Ascending aorta (tissue), 2 donors: Measurements from ENCODE around the gene ACTG1. TPM values are rescaled to one million over a fixed set of nuclear protein-coding genes. Genes with fewer than 3 reads are reported as not detected.
A peak's percentile ranks its signal among the peaks of the same experiment; 100 is the strongest.

Experiments
- DNase-seq, 2 donors: peaks; one replicate each; pipeline ENCODE4 v3.0.0-alpha.2; 2019; ENCODE audit warnings: low spot score in 2 of 2
- H3K27ac ChIP-seq, 2 donors: fragments of 200-600 bp; sonication (generic); one replicate each; pipeline ENCODE4 v1.5.1; 2016 to 2017; ENCODE audit warnings: mild to moderate bottlenecking in 1 of 2
- H3K27me3 ChIP-seq: fragments of 200-600 bp; sonication (generic); one replicate; pipeline ENCODE4 v1.5.1; 2017
- H3K36me3 ChIP-seq, 2 donors: fragments of 200-600 bp; sonication (generic); one replicate each; pipeline ENCODE4 v1.5.1; 2016
- H3K4me1 ChIP-seq, 2 donors: fragments of 200-600 bp; sonication (generic); one replicate each; pipeline ENCODE4 v1.5.1; 2016 to 2017; ENCODE audit warnings: mild to moderate bottlenecking in 1 of 2
- H3K4me3 ChIP-seq, 2 donors: fragments of 200-600 bp; sonication (generic); one replicate each; pipeline ENCODE4 v1.5.1; 2016 to 2017; ENCODE audit warnings: mild to moderate bottlenecking in 1 of 2
- H3K9me3 ChIP-seq, 2 donors: fragments of 200-600 bp; sonication (generic); one replicate each; pipeline ENCODE4 v1.5.1; 2016
- intact Hi-C: fragments of 100-400 bp; cut with DNase I; formaldehyde crosslinking; loops from one replicate; pipeline ENCODE4 v1.15.1; 2023
- total RNA-seq: library from RNA; depleted of rRNA; stranded (reverse); fragments of >200 nt; gene quantifications from one replicate; pipeline ENCODE4 v1.1.0, GENCODE V29; 2016
- TF ChIP-seq, protein P1 (sequence below), 3 experiments: fragments of 200-600 bp in 2 of 3; fragments of 450-650 bp in 1 of 3; sonication (generic) in 2 of 3; IDR thresholded peaks; one replicate each; pipeline ENCODE4 v1.5.1; 2016 to 2019; ENCODE audit warnings: antibody characterized with exemption in 3 of 3, mild to moderate bottlenecking in 1 of 3, moderate library complexity in 1 of 3

Gene ACTG1
- total RNA-seq, 1 donor from 2014 or later = 6,075 TPM

DNA sequence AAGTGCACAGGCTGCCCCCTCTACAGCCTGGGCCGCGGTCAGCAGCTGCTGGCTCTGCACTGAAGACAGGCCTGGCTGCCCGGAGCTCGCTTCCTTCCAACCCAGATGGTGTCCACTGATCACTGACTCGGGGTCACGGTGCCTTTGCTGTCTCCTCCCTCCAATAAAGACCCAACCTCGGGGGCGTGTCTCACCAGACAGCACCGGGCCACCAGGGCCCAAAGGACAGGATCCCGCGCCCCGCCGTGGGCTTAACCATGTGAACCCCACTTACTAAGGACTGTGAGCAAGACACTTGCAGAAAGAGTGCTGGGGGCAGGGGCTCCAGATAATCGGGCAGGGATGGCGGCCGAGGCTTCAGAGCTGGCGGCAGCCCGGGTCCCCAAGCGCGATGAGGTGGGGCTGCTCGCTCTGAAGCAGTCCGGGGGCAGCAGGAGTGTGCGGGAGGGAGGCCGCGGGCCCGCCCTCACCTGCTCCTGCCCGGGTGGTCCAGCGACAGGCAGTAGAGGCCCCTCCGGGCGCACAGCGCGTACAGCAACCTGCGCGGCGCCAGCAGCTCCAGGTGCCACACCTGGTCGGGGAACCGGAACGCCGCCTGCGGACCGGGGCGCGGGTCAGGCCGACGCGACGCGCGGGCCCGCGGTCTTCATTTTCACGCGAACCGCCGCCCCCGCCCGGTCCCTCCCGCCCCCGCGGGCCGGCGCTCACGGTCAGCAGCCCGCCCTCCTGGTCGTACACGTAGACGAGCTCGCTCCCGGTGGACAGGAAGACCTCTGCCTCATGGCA lies 39.1 kb upstream of the ACTG1 start:
- H3K36me3 ChIP-seq = peaks cover 18 to 35% of the 10 kb centered on the region in 2 donors
- intact Hi-C loops = loop anchor here (1.0 to 2.0 kb wide), 3 partner anchors 37 to 71 kb away; no protein-coding TSS in a partner anchor
- H3K4me1 ChIP-seq = peaks cover 17 to 31% of the 10 kb centered on the region in 2 donors
- peak overlapping the region; percentile 75 to 93 for H3K27ac ChIP-seq
- H3K27me3 ChIP-seq = no peaks in the 10 kb centered on the region
- TF ChIP-seq, protein P1, sequence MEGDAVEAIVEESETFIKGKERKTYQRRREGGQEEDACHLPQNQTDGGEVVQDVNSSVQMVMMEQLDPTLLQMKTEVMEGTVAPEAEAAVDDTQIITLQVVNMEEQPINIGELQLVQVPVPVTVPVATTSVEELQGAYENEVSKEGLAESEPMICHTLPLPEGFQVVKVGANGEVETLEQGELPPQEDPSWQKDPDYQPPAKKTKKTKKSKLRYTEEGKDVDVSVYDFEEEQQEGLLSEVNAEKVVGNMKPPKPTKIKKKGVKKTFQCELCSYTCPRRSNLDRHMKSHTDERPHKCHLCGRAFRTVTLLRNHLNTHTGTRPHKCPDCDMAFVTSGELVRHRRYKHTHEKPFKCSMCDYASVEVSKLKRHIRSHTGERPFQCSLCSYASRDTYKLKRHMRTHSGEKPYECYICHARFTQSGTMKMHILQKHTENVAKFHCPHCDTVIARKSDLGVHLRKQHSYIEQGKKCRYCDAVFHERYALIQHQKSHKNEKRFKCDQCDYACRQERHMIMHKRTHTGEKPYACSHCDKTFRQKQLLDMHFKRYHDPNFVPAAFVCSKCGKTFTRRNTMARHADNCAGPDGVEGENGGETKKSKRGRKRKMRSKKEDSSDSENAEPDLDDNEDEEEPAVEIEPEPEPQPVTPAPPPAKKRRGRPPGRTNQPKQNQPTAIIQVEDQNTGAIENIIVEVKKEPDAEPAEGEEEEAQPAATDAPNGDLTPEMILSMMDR (IDR thresholded peaks at IDR 0.05) = peak in 1 of 3 experiments; percentile 11
- no peaks in the 10 kb centered on the region for H3K9me3 ChIP-seq
- peak overlapping the region; percentile 81 to 83 for H3K4me3 ChIP-seq
- no peak for DNase-seq

DNA sequence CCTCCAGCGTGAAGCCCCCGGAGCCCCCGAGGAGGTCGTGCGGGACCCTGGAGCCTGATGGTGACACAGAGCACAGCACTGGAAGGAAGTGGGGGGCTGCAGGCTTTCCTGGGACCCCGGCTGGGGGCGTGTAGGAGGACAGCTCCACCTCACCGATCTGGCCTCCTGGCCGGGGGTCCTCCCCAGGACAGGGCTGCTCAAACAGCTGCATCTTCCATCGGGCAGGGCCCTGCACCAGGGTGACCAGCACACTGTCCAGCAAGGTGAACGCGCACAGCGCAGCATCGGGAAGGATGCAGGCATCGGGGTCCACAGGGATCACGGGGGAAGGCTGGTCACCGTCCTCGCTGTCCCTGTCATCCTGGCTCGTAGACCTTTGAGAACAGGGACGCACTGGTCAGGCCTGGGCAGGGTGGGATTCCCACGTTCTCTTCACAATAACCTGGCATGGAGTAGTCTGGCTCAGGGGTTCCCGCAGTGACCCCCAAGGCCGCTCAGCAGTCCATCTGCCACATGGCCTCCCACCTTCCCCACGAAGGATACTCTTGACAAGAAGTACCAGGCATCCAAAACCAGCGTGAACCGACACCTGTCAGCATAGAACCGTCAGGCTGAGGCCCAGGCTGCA lies 38.3 kb upstream of the ACTG1 start:
- Histone ChIP-seq H3K9me3 (no peaks in the 10 kb centered on the region), H3K4me1 (peaks cover 17 to 24% of the 10 kb centered on the region in 2 donors), H3K4me3 (peak overlapping the region; percentile 81 to 83), H3K27ac (peak overlapping the region; percentile 75 to 93), H3K36me3 (peaks cover 22 to 42% of the 10 kb centered on the region in 2 donors), H3K27me3 (no peaks in the 10 kb centered on the region)
- no peak for DNase-seq
- TF ChIP-seq, protein P1 (IDR thresholded peaks at IDR 0.05) = no peak
- intact Hi-C loops = no loop called here

DNA sequence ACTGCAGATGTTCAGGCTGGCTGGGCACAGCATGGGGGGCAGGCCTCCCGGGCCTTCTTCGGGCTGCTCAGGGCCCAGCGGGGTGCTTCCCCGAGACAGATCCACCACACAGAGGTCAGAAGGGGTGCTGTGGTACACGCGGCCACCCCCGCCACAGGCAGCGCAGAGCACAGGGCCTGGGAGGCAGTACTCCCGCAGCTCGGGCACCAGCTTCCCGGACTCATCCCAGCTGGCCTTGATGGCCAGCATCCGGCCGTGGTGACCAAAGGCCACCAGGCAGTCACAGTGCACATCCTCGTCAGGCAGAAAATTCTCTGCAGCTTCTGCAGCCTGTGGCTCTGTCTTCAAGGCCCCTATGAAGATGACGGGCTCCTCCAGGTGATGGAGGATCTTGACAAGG lies 37.7 kb upstream of the ACTG1 start:
- H3K36me3 ChIP-seq = peaks cover 26 to 48% of the 10 kb centered on the region in 2 donors
- intact Hi-C loops = no loop called here
- H3K27ac ChIP-seq = no peak overlapping the region
- DNase-seq = no peak
- TF ChIP-seq, protein P1 (IDR thresholded peaks at IDR 0.05) = no peak
- H3K4me3 ChIP-seq = no peak overlapping the region
- peaks cover 17 to 23% of the 10 kb centered on the region in 2 donors for H3K4me1 ChIP-seq
- no peaks in the 10 kb centered on the region for H3K27me3 ChIP-seq
- no peaks in the 10 kb centered on the region for H3K9me3 ChIP-seq

DNA sequence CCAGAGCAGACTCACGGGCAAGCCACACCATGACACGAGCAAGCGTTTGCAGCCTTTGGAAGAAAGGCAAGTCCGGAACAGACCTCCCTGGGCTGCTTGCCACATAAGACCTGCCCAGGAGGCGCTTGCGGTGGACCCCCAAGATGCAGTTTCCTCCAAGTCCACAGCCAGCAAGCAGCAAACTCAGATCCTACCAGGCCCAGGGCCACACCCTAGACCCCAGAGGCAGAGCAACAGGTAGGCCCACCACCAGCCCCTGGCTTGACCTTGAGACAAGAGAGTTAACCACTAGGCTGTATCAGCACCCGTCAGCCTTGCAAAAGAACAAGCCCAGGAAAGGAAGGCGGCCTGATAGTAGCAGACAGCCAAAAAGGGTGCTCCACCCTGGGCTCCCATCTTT lies 37.2 kb upstream of the ACTG1 start:
- peaks cover 31 to 53% of the 10 kb centered on the region in 2 donors for H3K36me3 ChIP-seq

DNA sequence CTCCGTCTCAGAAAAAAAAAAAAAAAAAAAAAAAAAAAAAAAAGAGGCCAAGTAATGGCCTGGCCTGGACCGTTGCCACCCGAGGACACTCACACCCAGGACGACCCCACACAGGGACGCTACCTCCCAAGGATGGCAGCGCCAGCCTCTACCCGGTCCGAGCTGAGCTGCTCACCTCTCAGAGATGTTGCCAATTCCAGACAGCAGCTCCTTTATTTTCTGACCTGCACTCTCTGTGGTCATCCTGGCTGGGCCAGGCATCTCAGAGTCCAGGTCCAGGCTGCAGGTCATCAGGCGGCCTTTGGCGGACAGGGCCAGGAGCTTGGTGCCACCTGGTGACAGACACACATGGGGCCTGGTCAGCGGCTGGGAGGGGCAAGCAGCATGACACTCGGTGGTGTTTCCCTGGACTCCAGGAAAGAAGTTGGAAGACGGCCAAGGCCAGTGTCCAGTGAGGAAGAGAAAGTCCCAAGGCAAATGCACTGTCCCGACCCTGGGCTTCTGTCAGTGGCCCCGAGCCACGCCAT lies 36.5 kb upstream of the ACTG1 start:
- peaks cover 36 to 59% of the 10 kb centered on the region in 2 donors for H3K36me3 ChIP-seq

More for the DNA sequence above, 37.2 kb upstream of the ACTG1 start:
- H3K27ac ChIP-seq = no peak overlapping the region
- no peaks in the 10 kb centered on the region for H3K27me3 ChIP-seq
- intact Hi-C loops = no loop called here
- no peak for DNase-seq
- H3K4me1 ChIP-seq = peaks cover 17 to 23% of the 10 kb centered on the region in 2 donors
- TF ChIP-seq, protein P1 (IDR thresholded peaks at IDR 0.05) = no peak
- H3K9me3 ChIP-seq = no peaks in the 10 kb centered on the region
- no peak overlapping the region for H3K4me3 ChIP-seq

More for the DNA sequence above, 36.5 kb upstream of the ACTG1 start:
- Histone ChIP-seq H3K9me3 (no peaks in the 10 kb centered on the region), H3K4me3 (no peak overlapping the region), H3K4me1 (peaks cover 17 to 21% of the 10 kb centered on the region in 2 donors), H3K27me3 (no peaks in the 10 kb centered on the region), H3K27ac (no peak overlapping the region)
- DNase-seq = no peak
- intact Hi-C loops = no loop called here
- TF ChIP-seq, protein P1 (IDR thresholded peaks at IDR 0.05) = no peak
